HG03025 (cell line): ENCODE results near the gene EPB41L5.
"Not testable (repeated sequence)": the region's sequence is repeated elsewhere in the genome, so short reads cannot be mapped to it uniquely, and the experiment has no call there.

Source experiments
- ATAC-seq: cut with Tn5 transposase; IDR thresholded peaks from one replicate; pipeline ENCODE4 v1.9.1; 2021; ENCODE audit warnings: mild to moderate bottlenecking, moderate library complexity; ENCODE audit not compliant: unreplicated experiment, low FRiP score

The EPB41L5 gene

GRCh38 chr2:120028795-120029194 lies 15.9 kb downstream of the EPB41L5 start:
- no peak for ATAC-seq

DNA sequence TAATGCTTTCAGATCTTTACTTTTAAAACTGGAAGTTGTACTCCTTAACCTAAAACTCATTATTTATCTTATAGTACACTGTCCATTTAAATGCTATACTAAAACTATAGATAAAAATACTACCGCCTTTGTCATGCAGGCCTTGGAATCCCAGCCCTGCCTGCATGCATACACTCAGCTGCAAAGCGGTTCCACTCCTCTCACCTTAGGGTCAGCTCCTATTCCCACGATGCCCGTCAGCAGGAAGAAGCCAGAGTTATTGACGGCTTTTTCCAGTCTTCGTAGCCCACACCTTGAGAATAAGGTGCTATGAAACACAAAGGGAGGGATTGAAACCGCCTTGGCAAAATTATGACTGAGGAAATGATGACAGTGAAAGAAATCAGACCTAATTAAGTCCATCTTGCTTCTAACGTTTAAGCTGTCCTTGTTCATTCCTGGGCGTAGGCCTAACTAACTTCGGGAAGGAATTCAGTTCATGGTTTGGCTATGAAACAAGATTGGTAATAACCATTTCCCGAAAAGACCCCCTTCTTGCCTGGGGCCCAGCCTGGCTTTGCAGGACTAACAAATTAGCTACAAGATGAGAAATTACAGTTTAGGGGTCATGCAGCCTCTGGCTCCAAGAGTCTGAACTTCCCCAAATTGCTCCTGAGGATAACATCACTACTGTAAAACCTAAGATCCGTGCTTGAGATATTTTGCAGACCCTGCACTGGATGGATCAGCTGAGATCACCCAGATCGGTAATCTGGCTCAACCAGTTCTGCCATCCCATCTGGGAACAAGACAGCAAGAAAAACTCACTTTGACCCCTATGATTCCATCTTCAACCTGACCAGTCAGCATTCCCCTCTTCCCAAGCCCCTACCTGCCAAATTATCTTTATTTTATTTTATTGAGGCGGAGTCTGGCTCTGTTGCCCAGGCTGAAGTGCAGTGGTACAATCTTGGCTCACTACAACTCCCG lies 17.1 kb downstream of the EPB41L5 start:
- ATAC-seq, result no peak

DNA sequence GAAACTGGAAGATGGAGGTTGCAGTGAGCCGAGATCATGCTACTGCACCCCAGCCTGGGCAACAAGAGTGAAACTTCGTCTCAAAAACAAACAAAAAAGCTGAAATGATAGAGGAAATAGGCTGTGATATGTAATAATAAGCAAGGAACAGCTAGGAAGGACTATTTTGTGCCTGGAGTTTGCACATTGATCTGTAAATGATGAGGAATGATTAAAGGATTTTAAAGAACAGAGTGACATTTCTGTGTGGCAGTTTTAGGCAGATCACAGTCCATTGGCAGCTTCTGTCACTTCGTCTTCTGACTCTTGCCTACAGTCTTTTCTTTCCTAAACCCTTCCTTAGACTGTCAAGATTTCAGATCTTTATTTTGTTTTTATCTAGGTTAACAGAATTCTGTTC lies 19.4 kb downstream of the EPB41L5 start:
- ATAC-seq, result no peak

GRCh38 chr2:120034027-120034426 lies 21.1 kb downstream of the EPB41L5 start:
- ATAC-seq, result no peak

GRCh38 chr2:120034621-120035020 lies 21.7 kb downstream of the EPB41L5 start:
- ATAC-seq, result no peak

- ATAC-seq, result no peak
Measured at GRCh38 chr2:120036145-120036544, 23.3 kb downstream of the EPB41L5 start.

DNA sequence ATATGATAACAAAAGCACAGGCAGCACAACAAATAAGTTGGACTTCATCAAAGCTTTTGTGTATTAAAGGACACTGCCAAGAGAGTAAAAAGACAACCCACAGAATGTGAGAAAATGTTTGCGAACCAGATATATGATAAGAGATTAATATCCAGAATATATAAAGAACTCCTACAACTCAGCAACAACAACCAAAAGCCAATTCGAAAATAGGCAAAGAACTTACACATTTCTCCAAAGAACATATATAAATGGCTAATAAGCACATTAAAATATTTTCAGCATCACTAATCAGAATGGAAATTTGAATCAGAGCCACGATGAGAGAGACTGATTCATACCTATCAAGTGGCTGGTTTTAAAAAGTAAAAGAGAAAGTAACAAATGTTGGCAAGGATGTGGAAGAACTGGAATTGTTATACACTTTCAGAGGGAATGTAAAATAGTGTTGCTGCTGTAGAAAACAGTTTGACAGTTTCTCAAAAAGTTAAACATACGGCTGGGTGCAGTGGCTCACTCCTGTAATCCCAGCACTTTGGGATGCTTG lies 25.2 kb downstream of the EPB41L5 start:
- ATAC-seq, result no peak

GRCh38 chr2:120042359-120042758 lies 29.5 kb downstream of the EPB41L5 start:
- no peak for ATAC-seq

DNA sequence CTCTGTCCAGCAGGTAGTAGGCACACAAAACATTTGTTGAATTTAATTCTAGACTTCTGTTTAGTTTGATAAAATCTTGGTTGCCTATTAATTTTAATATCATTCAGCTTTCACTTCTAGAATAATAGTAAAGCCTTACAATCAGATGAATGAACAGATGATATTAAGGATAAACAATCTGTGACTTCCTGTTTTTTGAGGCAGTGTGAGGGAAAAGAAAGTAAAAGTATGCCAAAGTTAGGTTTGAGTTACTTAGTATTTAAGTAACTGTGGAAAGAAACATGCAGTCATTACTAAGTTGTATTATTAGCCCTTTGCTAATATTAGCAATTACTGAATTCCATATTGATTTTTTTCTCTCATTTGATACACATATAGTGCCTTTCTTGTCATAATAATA lies 31.5 kb downstream of the EPB41L5 start:
- no peak for ATAC-seq

DNA sequence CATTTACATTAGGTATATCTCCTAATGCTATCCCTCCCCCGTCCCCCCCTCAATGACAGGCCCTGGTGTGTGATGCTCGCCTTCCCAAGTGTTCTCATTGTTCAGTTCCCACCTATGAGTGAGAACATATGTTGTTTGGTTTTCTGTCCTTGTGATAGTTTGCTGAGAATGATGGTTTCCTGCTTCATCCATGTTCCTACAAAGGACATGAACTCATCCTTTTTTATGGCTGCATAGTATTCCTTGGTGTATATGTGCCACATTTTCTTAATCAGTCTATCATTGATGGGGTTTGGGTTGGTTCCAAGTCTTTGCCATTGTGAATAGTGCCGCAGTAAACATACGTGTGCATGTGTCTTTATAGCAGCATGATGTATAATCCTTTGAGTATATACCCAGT lies 32.9 kb downstream of the EPB41L5 start:
- ATAC-seq, result not testable (repeated sequence)

GRCh38 chr2:120046252-120046651 lies 33.4 kb downstream of the EPB41L5 start:
- ATAC-seq, result not testable (repeated sequence)

- no peak for ATAC-seq
Measured at GRCh38 chr2:120052597-120052996, 39.7 kb downstream of the EPB41L5 start.

DNA sequence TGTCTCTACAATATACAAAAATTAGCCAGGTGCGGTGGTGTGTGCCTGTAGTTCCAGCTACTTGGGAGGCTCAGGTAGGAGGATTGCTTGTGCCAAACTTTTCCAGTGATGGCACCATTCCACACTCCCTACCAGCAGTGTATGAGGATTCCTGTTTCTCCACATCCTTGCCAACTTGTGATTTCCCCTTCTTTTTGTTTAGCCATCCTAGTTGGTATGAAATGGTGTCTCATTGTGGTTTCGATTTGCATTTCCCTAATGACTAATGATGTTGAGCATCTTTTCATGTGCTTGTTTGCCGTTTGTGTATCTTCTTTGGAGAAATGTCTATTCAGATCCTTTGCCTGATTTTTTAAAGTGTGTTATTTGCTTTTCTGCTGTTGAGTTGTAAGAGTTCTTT lies 41.0 kb downstream of the EPB41L5 start:
- ATAC-seq, result no peak

DNA sequence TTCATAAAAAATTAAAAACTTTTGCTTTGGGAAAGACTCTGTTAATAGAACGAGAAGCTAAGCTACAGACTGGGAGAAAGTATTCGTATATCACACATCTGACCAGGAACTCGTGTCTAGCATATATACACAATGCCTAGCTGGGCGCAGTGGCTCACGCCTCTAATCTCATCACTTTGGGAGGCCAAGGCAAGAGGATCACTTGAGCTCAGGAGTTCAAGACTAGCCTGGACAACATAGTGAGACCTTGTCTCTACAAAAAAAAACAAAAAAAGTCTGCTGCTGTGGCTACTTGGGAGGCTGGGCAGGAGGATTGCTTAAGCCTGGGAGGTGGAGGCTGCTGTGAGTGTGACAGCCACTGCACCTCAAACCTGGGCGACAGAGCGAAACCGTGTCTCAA lies 46.6 kb downstream of the EPB41L5 start:
- no peak for ATAC-seq

DNA sequence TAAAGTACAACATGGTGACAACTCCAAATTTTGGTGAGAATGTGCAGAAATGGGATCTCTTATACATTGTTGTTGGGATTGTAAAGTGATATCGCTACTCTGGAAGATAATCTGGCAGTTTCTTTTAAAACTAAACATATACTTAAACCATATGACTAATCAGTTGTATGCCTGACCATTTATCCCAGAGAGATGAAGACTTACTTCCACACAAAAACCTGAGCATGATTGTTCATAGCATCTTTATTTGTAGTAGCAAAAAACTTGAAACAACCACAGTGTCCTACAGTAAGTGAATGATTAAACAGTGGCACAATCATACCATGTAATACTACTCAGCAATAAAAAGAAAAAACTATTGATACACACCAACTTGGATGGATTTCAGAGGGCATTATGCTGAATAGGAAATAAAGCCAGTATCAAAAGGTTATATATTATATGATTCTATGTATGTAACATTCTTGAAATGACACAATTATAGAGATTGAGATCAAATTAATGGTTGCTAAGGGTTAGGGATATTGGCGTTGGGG lies 47.3 kb downstream of the EPB41L5 start:
- no peak for ATAC-seq

GRCh38 chr2:120064664-120065063 lies 51.8 kb downstream of the EPB41L5 start:
- no peak for ATAC-seq

DNA sequence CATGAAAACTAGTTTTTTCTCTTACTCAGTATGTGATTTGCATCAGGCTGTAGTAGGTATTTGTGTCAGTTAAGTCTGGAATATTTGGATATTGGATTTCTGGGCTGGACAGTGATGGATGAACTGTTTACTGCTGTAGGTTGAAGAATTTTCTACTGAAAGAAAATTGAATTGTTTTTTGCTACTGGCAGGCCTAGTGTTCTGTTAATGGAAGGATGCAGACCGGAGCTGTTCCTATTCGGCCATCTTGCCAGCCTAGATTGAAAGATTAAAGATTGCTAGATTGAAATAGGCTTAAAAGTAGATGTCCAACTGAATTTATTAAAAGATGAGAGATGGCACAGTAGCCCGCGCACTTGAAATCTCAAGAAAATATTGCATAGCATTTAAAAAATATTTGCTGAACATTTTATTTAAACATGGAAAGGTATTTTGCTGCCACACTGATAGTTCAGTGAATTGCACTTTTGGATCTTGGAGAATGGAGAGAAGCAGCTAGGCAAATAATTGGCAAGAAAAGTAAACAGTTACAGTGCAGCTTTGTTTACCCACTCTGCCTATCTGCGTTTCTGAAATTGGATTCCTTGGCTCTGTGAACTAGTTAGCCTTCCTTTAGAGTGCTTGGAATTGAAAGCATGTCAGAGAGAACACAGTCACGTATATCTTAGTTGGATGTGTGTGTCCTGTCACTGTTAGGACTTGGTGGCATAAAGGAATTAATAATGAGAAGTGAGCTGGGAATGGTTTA lies 54.1 kb downstream of the EPB41L5 start:
- no peak for ATAC-seq

DNA sequence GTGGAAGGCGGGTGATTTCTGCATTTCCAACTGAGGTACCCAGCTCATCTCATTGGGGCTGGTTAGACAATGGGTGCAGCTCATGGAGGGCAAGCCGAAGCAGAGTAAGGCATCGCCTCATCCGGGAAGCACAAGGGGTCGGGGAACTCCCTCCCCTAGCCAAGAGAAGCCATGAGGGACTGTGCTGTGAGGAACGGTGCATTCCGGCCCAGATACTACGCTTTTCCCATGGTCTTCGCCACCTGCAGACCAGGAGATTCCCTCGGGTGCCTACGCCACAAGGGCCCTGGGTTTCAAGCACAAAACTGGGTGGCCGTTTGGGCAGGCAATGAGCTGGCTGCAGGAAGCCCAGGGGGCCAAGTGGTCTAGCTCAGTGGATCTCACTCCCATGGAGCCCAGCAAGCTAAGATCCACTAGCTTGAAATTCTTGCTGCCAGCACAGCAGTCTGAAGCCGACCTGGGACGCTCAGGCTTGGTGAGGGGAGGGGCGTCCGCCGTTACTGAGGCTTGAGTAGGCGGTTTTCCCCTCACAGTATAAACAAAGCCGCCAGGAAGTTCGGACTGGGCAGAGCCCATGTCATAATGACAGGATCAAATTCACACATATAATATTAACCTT lies 55.3 kb downstream of the EPB41L5 start:
- not testable (repeated sequence) for ATAC-seq

DNA sequence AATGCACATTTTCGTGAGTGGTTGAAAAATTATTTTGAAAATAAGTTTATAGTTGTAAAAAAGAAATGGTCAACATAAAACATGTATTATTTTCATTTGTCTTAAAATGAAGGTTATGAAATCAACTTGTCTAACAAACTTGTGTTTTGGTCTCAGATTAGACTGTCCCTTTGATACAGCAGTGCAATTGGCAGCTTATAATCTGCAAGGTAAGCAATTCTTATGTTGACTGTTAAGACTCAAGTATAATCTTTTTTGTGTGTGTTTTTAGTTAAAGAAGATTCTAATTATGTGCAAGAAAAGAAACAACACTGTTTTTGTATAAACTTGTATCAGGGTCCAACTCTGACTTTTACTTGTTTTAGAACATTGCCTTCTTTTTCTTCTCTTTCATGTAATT lies 62.7 kb downstream of the EPB41L5 start:
- ATAC-seq, result no peak

- no peak for ATAC-seq
Measured at GRCh38 chr2:120077896-120078295, 65.0 kb downstream of the EPB41L5 start.

DNA sequence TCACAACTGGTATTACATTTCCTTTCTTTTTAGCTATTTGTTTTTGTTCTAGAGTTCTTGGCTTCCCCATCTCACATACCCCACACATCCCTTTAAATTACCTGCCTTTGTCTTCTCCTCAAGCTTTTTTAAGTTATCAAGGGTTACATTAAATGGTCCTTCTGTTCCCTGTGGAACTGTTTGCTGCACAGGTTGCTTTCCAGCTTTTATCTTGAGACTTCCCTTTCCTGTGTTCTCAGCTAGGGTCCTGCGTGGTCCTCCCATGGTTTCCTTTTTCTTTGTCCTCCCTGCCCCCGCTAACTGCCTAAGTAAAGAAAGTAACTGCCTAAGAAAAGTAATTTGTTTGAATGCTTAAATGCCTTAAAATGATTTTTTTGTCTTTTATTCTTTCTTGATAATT lies 66.8 kb downstream of the EPB41L5 start:
- no peak for ATAC-seq
